ENCODE measurements around the gene DPP9. TPM values are rescaled to one million over a fixed set of nuclear protein-coding genes. Genes with fewer than 3 reads are reported as not detected.

DPP9 gene
- total and polyA plus RNA-seq, 2 of the 13 experiments (the other 11 are each of a cell fraction or from before 2014, with no cell fraction given) = 8.4 to 25.8 TPM

- TF ChIP-seq ZNF747 (CRISPR knock-in tag; IDR thresholded peaks at IDR 0.05; ENCODE audit: borderline replicate concordance) = no peak
- TF ChIP-seq ZNF354B (CRISPR knock-in tag; IDR thresholded peaks at IDR 0.05) = no peak
- peak; percentile 93 for TF ChIP-seq ZNF777 (CRISPR knock-in tag; IDR thresholded peaks at IDR 0.05)
- TF ChIP-seq ARID4A (CRISPR knock-in tag; IDR thresholded peaks at IDR 0.05; ENCODE audit: borderline replicate concordance) = peak; percentile 60
- TF ChIP-seq ZNF546 (CRISPR knock-in tag; conservative IDR thresholded peaks at IDR 0.05) = no peak
- no peak for TF ChIP-seq HDAC2 (CRISPR knock-in tag; IDR thresholded peaks at IDR 0.05)
- no peak for TF ChIP-seq MYPOP (CRISPR knock-in tag; IDR thresholded peaks at IDR 0.05)
- no peak; the same call in 1 of the 2 replicates for TF ChIP-seq ZNF749 (CRISPR knock-in tag; IDR thresholded peaks at IDR 0.05; ENCODE audit: borderline replicate concordance)
- TF ChIP-seq SNAPC5 (CRISPR knock-in tag; IDR thresholded peaks at IDR 0.05; ENCODE audit: borderline replicate concordance) = no peak
- TF ChIP-seq ZNF207 (IDR thresholded peaks at IDR 0.05; ENCODE audit: borderline replicate concordance) = no peak
- TF ChIP-seq ZNF800 (CRISPR knock-in tag; IDR thresholded peaks at IDR 0.05) = no peak
- TF ChIP-seq ZNF709 (CRISPR knock-in tag; IDR thresholded peaks at IDR 0.05) = no peak
- TF ChIP-seq DMAP1 (CRISPR knock-in tag; IDR thresholded peaks at IDR 0.05) = peak; percentile 71; the same call in 1 of the 2 replicates
- TF ChIP-seq ZBTB33 (CRISPR knock-in tag; IDR thresholded peaks at IDR 0.05) = no peak
- TF ChIP-seq CC2D1A (CRISPR knock-in tag; IDR thresholded peaks at IDR 0.05) = no peak
- no peak for TF ChIP-seq ZBTB44 (CRISPR knock-in tag; IDR thresholded peaks at IDR 0.05)
- TF ChIP-seq DDIT3 (CRISPR knock-in tag; IDR thresholded peaks at IDR 0.05) = no peak
Measured at GRCh38 chr19:4639531-4640246, 84.0 kb downstream of the DPP9 start (continued).
